Measurements from ENCODE around the gene TBPL1. TPM values are rescaled to one million over a fixed set of nuclear protein-coding genes. Genes with fewer than 3 reads are reported as not detected.

The TBPL1 gene
- total RNA-seq, 2 donors from 2014 or later, result 40.4 to 45.4 TPM

GRCh38 chr6:133954657-133955576 is 1.9 kb downstream of the TBPL1 start:
- peaks cover 14% of the 10 kb centered on the region for H3K27me3 Mint-ChIP-seq (ENCODE audit: insufficient read depth)
- no peaks in the 10 kb centered on the region for H3K36me3 ChIP-seq (ENCODE audit: control insufficient read depth, insufficient read depth, low read length)
- peak overlapping the region; percentile 85 for H3K4me3 ChIP-seq (ENCODE audit: low read length)
- H3K27me3 ChIP-seq (ENCODE audit: control insufficient read depth, insufficient read depth, low read length, poor library complexity, severe bottlenecking), result no peaks in the 10 kb centered on the region
- peaks cover 17% of the 10 kb centered on the region for H3K4me1 Mint-ChIP-seq
- no peaks in the 10 kb centered on the region for H3K9me3 Mint-ChIP-seq
- H3K9ac ChIP-seq (ENCODE audit: extremely low read depth, low read length, poor library complexity, severe bottlenecking), result no peak overlapping the region
- H3K4me1 ChIP-seq (ENCODE audit: control insufficient read depth, insufficient read depth, low read length), result peaks cover 15% of the 10 kb centered on the region
- H3K27ac Mint-ChIP-seq, result no peak overlapping the region
- WGBS, 2 experiments (ENCODE audit: insufficient coverage in 1 of 2, insufficient read length in 1 of 2), result 83 to 86% methylated on average over 6 to 7 of the region's 7 CpGs
- no peaks in the 10 kb centered on the region for H3K36me3 Mint-ChIP-seq (ENCODE audit: low read depth)
- H3K9me3 ChIP-seq (ENCODE audit: control insufficient read depth, low read length), result no peaks in the 10 kb centered on the region
- H3K27ac ChIP-seq (ENCODE audit: low read depth, low read length), result no peak overlapping the region
- no peak for DNase-seq
- peak overlapping the region; percentile 84 for H3K4me3 Mint-ChIP-seq
- TF ChIP-seq CTCF (conservative IDR thresholded peaks at IDR 0.05), result no peak

- H3K4me3 Mint-ChIP-seq, result no peak overlapping the region
- peak overlapping the region; percentile 85 for H3K4me3 ChIP-seq (ENCODE audit: low read length)
- no peaks in the 10 kb centered on the region for H3K9me3 Mint-ChIP-seq
- no peaks in the 10 kb centered on the region for H3K9me3 ChIP-seq (ENCODE audit: control insufficient read depth, low read length)
- H3K9ac ChIP-seq (ENCODE audit: extremely low read depth, low read length, poor library complexity, severe bottlenecking), result no peak overlapping the region
- peaks cover 15% of the 10 kb centered on the region for H3K4me1 ChIP-seq (ENCODE audit: control insufficient read depth, insufficient read depth, low read length)
- WGBS, 2 experiments (ENCODE audit: insufficient coverage in 1 of 2, insufficient read length in 1 of 2), result 94 to 100% methylated on average over 3 to 5 of the region's 5 CpGs
- H3K36me3 Mint-ChIP-seq (ENCODE audit: low read depth), result no peaks in the 10 kb centered on the region
- H3K27me3 ChIP-seq (ENCODE audit: control insufficient read depth, insufficient read depth, low read length, poor library complexity, severe bottlenecking), result no peaks in the 10 kb centered on the region
- no peak overlapping the region for H3K27ac ChIP-seq (ENCODE audit: low read depth, low read length)
- H3K4me1 Mint-ChIP-seq, result peaks cover 17% of the 10 kb centered on the region
- no peak for DNase-seq
- peaks cover 10% of the 10 kb centered on the region for H3K27me3 Mint-ChIP-seq (ENCODE audit: insufficient read depth)
- no peaks in the 10 kb centered on the region for H3K36me3 ChIP-seq (ENCODE audit: control insufficient read depth, insufficient read depth, low read length)
- H3K27ac Mint-ChIP-seq, result no peak overlapping the region
- no peak for TF ChIP-seq CTCF (conservative IDR thresholded peaks at IDR 0.05)
Measured at GRCh38 chr6:133955582-133956415, 2.8 kb downstream of the TBPL1 start.

- DNase-seq, result no peak
- TF ChIP-seq CTCF (conservative IDR thresholded peaks at IDR 0.05), result no peak
- H3K27ac Mint-ChIP-seq, result peak overlapping the region; percentile 28
- Histone ChIP-seq H3K4me1 (ENCODE audit: control insufficient read depth, insufficient read depth, low read length) (peaks cover 16% of the 10 kb centered on the region), H3K27me3 (ENCODE audit: control insufficient read depth, insufficient read depth, low read length, poor library complexity, severe bottlenecking) (no peaks in the 10 kb centered on the region), H3K4me3 (ENCODE audit: low read length) (no peak overlapping the region), H3K27ac (ENCODE audit: low read depth, low read length) (no peak overlapping the region), H3K9ac (ENCODE audit: extremely low read depth, low read length, poor library complexity, severe bottlenecking) (no peak overlapping the region), H3K9me3 (ENCODE audit: control insufficient read depth, low read length) (no peaks in the 10 kb centered on the region), H3K36me3 (ENCODE audit: control insufficient read depth, insufficient read depth, low read length) (no peaks in the 10 kb centered on the region)
- H3K4me1 Mint-ChIP-seq, result peaks cover 20% of the 10 kb centered on the region
- H3K4me3 Mint-ChIP-seq, result no peak overlapping the region
- 96 to 100% methylated on average over 2 to 3 of the region's 3 CpGs for WGBS, 2 experiments (ENCODE audit: insufficient coverage in 1 of 2, insufficient read length in 1 of 2)
- no peaks in the 10 kb centered on the region for H3K9me3 Mint-ChIP-seq
- H3K27me3 Mint-ChIP-seq (ENCODE audit: insufficient read depth), result peaks cover 3% of the 10 kb centered on the region
- no peaks in the 10 kb centered on the region for H3K36me3 Mint-ChIP-seq (ENCODE audit: low read depth)
Measured at GRCh38 chr6:133956416-133957049, 3.5 kb downstream of the TBPL1 start.

All from endodermal cell (in vitro differentiated cells).